CD4-positive, alpha-beta T cell treated with Interferon gamma for 1 hour (primary cell): ENCODE results near the gene GPR156.
"Not testable (repeated sequence)": the region's sequence is repeated elsewhere in the genome, so short reads cannot be mapped to it uniquely, and the experiment has no call there.

Source experiments
- DNase-seq: peaks from one replicate; pipeline ENCODE4 v3.0.0-alpha.2; 2020

The GPR156 gene

GRCh38 chr3:120284747-120285507 lies at the start of gene GPR156:
Gene GPR156, minus strand, starts transcription at chr3:120285222. Its CDS starts 41,124 bp downstream, at chr3:120244098.
- no peak for DNase-seq

GRCh38 chr3:120332646-120333045 lies 47.6 kb upstream of the GPR156 start:
- no peak for DNase-seq

- no peak for DNase-seq
These were observed 46.1 kb upstream of the GPR156 start for GRCh38 chr3:120331076-120331475.

GRCh38 chr3:120326784-120327183 lies 41.8 kb upstream of the GPR156 start:
- no peak for DNase-seq

GRCh38 chr3:120324190-120324589 lies 39.2 kb upstream of the GPR156 start:
- DNase-seq = no peak

GRCh38 chr3:120323761-120324160 lies 38.7 kb upstream of the GPR156 start:
- not testable (repeated sequence) for DNase-seq

GRCh38 chr3:120311863-120312794 lies 27.1 kb upstream of the GPR156 start:
- DNase-seq = no peak

- DNase-seq = no peak
These were observed 21.8 kb upstream of the GPR156 start for GRCh38 chr3:120306519-120307455.

- DNase-seq = no peak
These were observed 19.6 kb upstream of the GPR156 start for GRCh38 chr3:120304616-120305015.

GRCh38 chr3:120302361-120302760 lies 17.3 kb upstream of the GPR156 start:
- DNase-seq = no peak

- no peak for DNase-seq
These were observed 15.9 kb upstream of the GPR156 start for GRCh38 chr3:120300971-120301370.

GRCh38 chr3:120299403-120299802 lies 14.4 kb upstream of the GPR156 start:
- no peak for DNase-seq

- DNase-seq = no peak
These were observed 14.0 kb upstream of the GPR156 start for GRCh38 chr3:120298996-120299395.

- DNase-seq = not testable (repeated sequence)
These were observed 6.5 kb upstream of the GPR156 start for GRCh38 chr3:120291552-120291951.

- DNase-seq = no peak
These were observed 4.6 kb upstream of the GPR156 start for GRCh38 chr3:120289636-120290035.

GRCh38 chr3:120286465-120286864 lies 1.4 kb upstream of the GPR156 start:
- DNase-seq = no peak

GRCh38 chr3:120285508-120285841 lies 453 bp upstream of the GPR156 start:
- DNase-seq = no peak

- no peak for DNase-seq
These were observed 3.8 kb downstream of the GPR156 start for GRCh38 chr3:120281261-120281660.

GRCh38 chr3:120280566-120280965 lies 4.5 kb downstream of the GPR156 start:
- DNase-seq = no peak

- DNase-seq = no peak
These were observed 5.0 kb downstream of the GPR156 start for GRCh38 chr3:120280026-120280425.

GRCh38 chr3:120276767-120277166 lies 8.3 kb downstream of the GPR156 start:
- DNase-seq = no peak

GRCh38 chr3:120275618-120276017 lies 9.4 kb downstream of the GPR156 start:
- no peak for DNase-seq

- DNase-seq = no peak
These were observed 10.3 kb downstream of the GPR156 start for GRCh38 chr3:120274739-120275167.
